PC-3 (cell line): ENCODE data around the gene UTF1. TPM values are rescaled to one million over a fixed set of nuclear protein-coding genes. Genes with fewer than 3 reads are reported as not detected.

Experiments
- ATAC-seq: fragments of 200-7000 bp; cut with Tn5 transposase; 2 replicates; pipeline ENCODE4 v1.9.1; 2020; ENCODE audit warnings: mild to moderate bottlenecking, moderate library complexity
- BruUV-seq: library from RNA; stranded (reverse); fragments of 400-500 nt; replicated peaks from 2 replicates; lab custom pipeline; 2021; lab: Mats Ljungman, UMichigan
- CTCF ChIA-PET: fragments of 300-600 bp; sonication (Branson Sonifier 250); formaldehyde crosslinking; loops from one replicate; lab custom pipeline; 2022; ENCODE audit warnings: antibody characterized with exemption; lab: Charles Lee
- POLR2A ChIA-PET: fragments of 300-600 bp; sonication (Branson Sonifier 250); formaldehyde crosslinking; loops from one replicate; lab custom pipeline; 2022; ENCODE audit warnings: antibody characterized with exemption; ENCODE audit not compliant: unreplicated experiment; lab: Charles Lee
- DNase-seq: peaks from one replicate; pipeline ENCODE4 v3.0.0-alpha.2; 2015
- H2AFZ ChIP-seq: fragments of 300-600 bp; sonication (generic); 2 replicates; pipeline ENCODE4 v1.6.0; 2016; ENCODE audit warnings: antibody characterized with exemption, low read length
- H3F3A ChIP-seq: fragments of 300-600 bp; sonication (generic); one replicate; pipeline ENCODE4 v1.6.0; 2017; ENCODE audit warnings: antibody characterized with exemption, low read length, control low read depth, mild to moderate bottlenecking; ENCODE audit not compliant: unreplicated experiment
- H3K27ac ChIP-seq: fragments of 300-600 bp; sonication (generic); 2 replicates; pipeline ENCODE4 v1.5.1; 2016; ENCODE audit warnings: mild to moderate bottlenecking, low read length
- H3K27me3 ChIP-seq: fragments of 300-600 bp; sonication (generic); 2 replicates; pipeline ENCODE4 v1.6.1; 2016; ENCODE audit warnings: low read length, mixed read lengths
- H3K36me3 ChIP-seq: fragments of 300-600 bp; sonication (generic); 2 replicates; pipeline ENCODE4 v1.6.1; 2016; ENCODE audit warnings: low read depth, mixed run types, low read length, mixed read lengths
- H3K4me1 ChIP-seq: fragments of 300-600 bp; sonication (generic); 2 replicates; pipeline ENCODE4 v1.5.1; 2016; ENCODE audit warnings: low read length; ENCODE audit not compliant: insufficient read depth
- H3K4me2 ChIP-seq: fragments of 300-600 bp; sonication (generic); 2 replicates; pipeline ENCODE4 v1.6.0; 2016; ENCODE audit warnings: low read length
- H3K4me3 ChIP-seq: fragments of 300-600 bp; sonication (generic); 2 replicates; pipeline ENCODE4 v1.5.1; 2016; ENCODE audit warnings: mild to moderate bottlenecking, low read length, mixed read lengths
- H3K79me2 ChIP-seq: fragments of 300-600 bp; sonication (generic); 2 replicates; pipeline ENCODE4 v1.6.1; 2017; ENCODE audit warnings: low read length, mixed read lengths
- H3K9ac ChIP-seq: fragments of 300-600 bp; sonication (generic); 2 replicates; pipeline ENCODE4 v1.6.0; 2016; ENCODE audit warnings: mild to moderate bottlenecking, low read length
- H3K9me2 ChIP-seq: fragments of 300-600 bp; sonication (generic); replicated peaks from 2 replicates; pipeline ENCODE4 v1.6.1; 2016; ENCODE audit warnings: mixed run types, low read length, mixed read lengths
- H3K9me3 ChIP-seq: fragments of 300-600 bp; sonication (generic); 2 replicates; pipeline ENCODE4 v1.6.1; 2016; ENCODE audit warnings: low read length, mixed read lengths
- H4K20me1 ChIP-seq: fragments of 300-600 bp; sonication (generic); 2 replicates; pipeline ENCODE4 v1.6.1; 2016; ENCODE audit warnings: low read length, mixed read lengths
- CTCF ChIP-seq: fragments of 300-600 bp; sonication (generic); conservative IDR thresholded peaks from 2 replicates; pipeline ENCODE4 v1.5.1; 2017; ENCODE audit warnings: antibody characterized with exemption, low read depth, mild to moderate bottlenecking, low read length
- EZH2 ChIP-seq: fragments of 300-600 bp; sonication (generic); IDR thresholded peaks from one replicate; pipeline ENCODE4 v1.6.1; 2017; ENCODE audit warnings: antibody characterized with exemption, mild to moderate bottlenecking, low read length; ENCODE audit not compliant: unreplicated experiment
- EZH2phosphoT487 ChIP-seq: fragments of 300-600 bp; sonication (generic); IDR thresholded peaks from 2 replicates; pipeline ENCODE4 v1.6.1; 2018; ENCODE audit warnings: mild to moderate bottlenecking, antibody characterized with exemption, low read length, borderline replicate concordance
- intact Hi-C: fragments of 100-400 bp; cut with micrococcal nuclease; formaldehyde crosslinking; loops from 2 replicates; pipeline ENCODE4 v1.9.0; 2023
- total RNA-seq: library from RNA; depleted of rRNA; stranded (reverse); fragments of >200 nt; gene quantifications from 2 replicates; pipeline ENCODE4 v1.2.3, GENCODE V29; 2014

Gene UTF1
- total RNA-seq, 1 experiment from 2014 or later, result not detected

GRCh38 chr10:133194151-133194550, 35.9 kb upstream of the UTF1 start:
- intact Hi-C loops, result no loop called here
- DNase-seq (no peak), ATAC-seq (no peak)
- no peak overlapping the region for H3K27ac ChIP-seq
- H3K9me2 ChIP-seq, result no peaks in the 10 kb centered on the region
- H2AFZ ChIP-seq, result no peak overlapping the region
- no peaks in the 10 kb centered on the region for H3K4me1 ChIP-seq
- no peaks in the 10 kb centered on the region for H3K36me3 ChIP-seq
- no peaks in the 10 kb centered on the region for H3F3A ChIP-seq
- H3K79me2 ChIP-seq, result no peaks in the 10 kb centered on the region
- no peaks in the 10 kb centered on the region for H4K20me1 ChIP-seq
- no TSS peak for BruUV-seq
- peaks cover 44% of the 10 kb centered on the region for H3K27me3 ChIP-seq
- TF ChIP-seq CTCF (no peak), EZH2 (no peak), EZH2phosphoT487 (no peak)
- POLR2A ChIA-PET, result no interaction called here
- CTCF ChIA-PET, result no interaction called here
- no peak overlapping the region for H3K4me3 ChIP-seq
- H3K4me2 ChIP-seq, result no peak overlapping the region
- no peak overlapping the region for H3K9ac ChIP-seq
- no peaks in the 10 kb centered on the region for H3K9me3 ChIP-seq

- intact Hi-C loops, result no loop called here
- Histone ChIP-seq H3K27me3 (peaks cover 45% of the 10 kb centered on the region), H3K4me2 (no peak overlapping the region), H3K79me2 (no peaks in the 10 kb centered on the region), H3K9me3 (no peaks in the 10 kb centered on the region), H3F3A (no peaks in the 10 kb centered on the region), H3K4me1 (no peaks in the 10 kb centered on the region), H3K27ac (no peak overlapping the region), H3K9me2 (no peaks in the 10 kb centered on the region), H3K9ac (no peak overlapping the region), H4K20me1 (no peaks in the 10 kb centered on the region), H3K4me3 (no peak overlapping the region), H2AFZ (no peak overlapping the region), H3K36me3 (no peaks in the 10 kb centered on the region)
- no peak for TF ChIP-seq EZH2
- no peak for TF ChIP-seq CTCF
- TF ChIP-seq EZH2phosphoT487, result no peak
- ChIA-PET POLR2A (no interaction called here), CTCF (no interaction called here)
- no TSS peak for BruUV-seq
- ATAC-seq (no peak), DNase-seq (no peak)
Observed at GRCh38 chr10:133195096-133195495, 34.9 kb upstream of the UTF1 start.

GRCh38 chr10:133195611-133196010, 34.4 kb upstream of the UTF1 start:
- H2AFZ ChIP-seq, result no peak overlapping the region
- ATAC-seq (no peak), DNase-seq (no peak)
- H3K9me2 ChIP-seq, result no peaks in the 10 kb centered on the region
- H3K9me3 ChIP-seq, result no peaks in the 10 kb centered on the region
- ChIA-PET CTCF (no interaction called here), POLR2A (no interaction called here)
- H3K27ac ChIP-seq, result no peak overlapping the region
- no peaks in the 10 kb centered on the region for H3K36me3 ChIP-seq
- no peaks in the 10 kb centered on the region for H3K4me1 ChIP-seq
- no peak for TF ChIP-seq CTCF
- no peak for TF ChIP-seq EZH2phosphoT487
- no peak for TF ChIP-seq EZH2
- H3F3A ChIP-seq, result no peaks in the 10 kb centered on the region
- intact Hi-C loops, result no loop called here
- H3K4me3 ChIP-seq, result no peak overlapping the region
- no peak overlapping the region for H3K9ac ChIP-seq
- H3K4me2 ChIP-seq, result no peak overlapping the region
- peaks cover 41% of the 10 kb centered on the region for H3K27me3 ChIP-seq
- H4K20me1 ChIP-seq, result no peaks in the 10 kb centered on the region
- no TSS peak for BruUV-seq
- H3K79me2 ChIP-seq, result no peaks in the 10 kb centered on the region
